ENCODE measurements around the gene RNF213. TPM values are rescaled to one million over a fixed set of nuclear protein-coding genes. Genes with fewer than 3 reads are reported as not detected.
A peak's percentile ranks its signal among the peaks of the same experiment; 100 is the strongest.
"Not testable (repeated sequence)": the region's sequence is repeated elsewhere in the genome, so short reads cannot be mapped to it uniquely, and the experiment has no call there.

The RNF213 gene
- total and polyA plus RNA-seq, 7 donors = 7.8 to 138 (median 50.4) TPM

- H3K4me1 ChIP-seq = peaks cover 0 to 3% (median 0%) of the 10 kb centered on the region in 4 donors
- no peaks in the 10 kb centered on the region for H3K9me3 ChIP-seq
- H3K36me3 ChIP-seq = peaks cover 12 to 92% (median 48%) of the 10 kb centered on the region in 4 donors
- no peak overlapping the region for H3K4me3 ChIP-seq
- intact Hi-C loops (cut with DNase I) = no loop called here
- TF ChIP-seq POLR2A (IDR thresholded peaks at IDR 0.05) = no peak
- no peak for TF ChIP-seq POLR2AphosphoS5 (IDR thresholded peaks at IDR 0.05)
- TF ChIP-seq EP300 (IDR thresholded peaks at IDR 0.05) = no peak
- TF ChIP-seq CTCF (IDR thresholded peaks at IDR 0.05) = no peak
- 95 to 98% methylated on average over 1 of the region's 1 CpG for WGBS, 2 donors
- DNase-seq = no peak
- no peaks in the 10 kb centered on the region for H3K27me3 ChIP-seq
- no peak overlapping the region for H3K27ac ChIP-seq
Observed at GRCh38 chr17:80322864-80323263, 62.2 kb downstream of the RNF213 start.

- TF ChIP-seq POLR2A (IDR thresholded peaks at IDR 0.05) = no peak
- no peak for TF ChIP-seq CTCF (IDR thresholded peaks at IDR 0.05)
- no peak for TF ChIP-seq EP300 (IDR thresholded peaks at IDR 0.05)
- TF ChIP-seq POLR2AphosphoS5 (IDR thresholded peaks at IDR 0.05) = no peak
- intact Hi-C loops (cut with DNase I) = no loop called here
- 89 to 92% methylated on average over 3 of the region's 3 CpGs for WGBS, 2 donors
- Histone ChIP-seq H3K27me3 (no peaks in the 10 kb centered on the region), H3K4me3 (no peak overlapping the region), H3K9me3 (no peaks in the 10 kb centered on the region), H3K36me3 (peaks cover 15 to 96% (median 52%) of the 10 kb centered on the region in 4 donors), H3K4me1 (no peaks in the 10 kb centered on the region), H3K27ac (no peak overlapping the region)
- DNase-seq = no peak
Observed at GRCh38 chr17:80323982-80324381, 63.3 kb downstream of the RNF213 start.

DNA sequence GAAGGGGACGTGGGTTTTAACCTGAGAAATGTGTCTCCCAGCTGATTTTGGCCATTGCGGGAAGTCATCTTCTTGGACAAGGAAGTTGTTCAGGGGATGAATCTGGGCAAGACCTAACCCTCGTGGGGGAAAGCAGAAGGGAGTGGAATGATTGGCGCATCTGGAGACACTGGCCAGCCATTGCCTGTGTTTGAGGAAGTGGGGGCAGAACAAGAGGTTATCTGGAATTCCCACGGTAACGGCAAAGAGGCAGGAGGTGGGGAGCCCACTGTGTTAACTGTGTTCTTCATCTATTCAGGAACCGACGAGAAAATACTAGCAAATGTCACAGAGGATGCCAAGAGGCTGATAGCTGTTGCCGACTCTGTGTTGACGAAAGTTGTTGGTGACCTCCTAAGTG is 66.9 kb downstream of the RNF213 start:
- Histone ChIP-seq H3K27me3 (no peaks in the 10 kb centered on the region), H3K4me3 (no peak overlapping the region), H3K36me3 (peaks cover 15 to 96% (median 49%) of the 10 kb centered on the region in 4 donors), H3K27ac (no peak overlapping the region), H3K4me1 (no peaks in the 10 kb centered on the region), H3K9me3 (no peaks in the 10 kb centered on the region)
- DNase-seq = peak; percentile 26
- 62 to 88% methylated on average over 10 of the region's 10 CpGs for WGBS, 2 donors
- TF ChIP-seq EP300 (IDR thresholded peaks at IDR 0.05) (no peak), CTCF (IDR thresholded peaks at IDR 0.05) (no peak), POLR2A (IDR thresholded peaks at IDR 0.05) (no peak), POLR2AphosphoS5 (IDR thresholded peaks at IDR 0.05) (no peak)
- intact Hi-C loops (cut with DNase I) = no loop called here

- no peaks in the 10 kb centered on the region for H3K4me1 ChIP-seq
- no peaks in the 10 kb centered on the region for H3K9me3 ChIP-seq
- intact Hi-C loops (cut with DNase I) = no loop called here
- H3K36me3 ChIP-seq = peaks cover 18 to 96% (median 53%) of the 10 kb centered on the region in 4 donors
- no peak overlapping the region for H3K27ac ChIP-seq
- TF ChIP-seq EP300 (IDR thresholded peaks at IDR 0.05) (no peak), POLR2A (IDR thresholded peaks at IDR 0.05) (no peak), CTCF (IDR thresholded peaks at IDR 0.05) (no peak), POLR2AphosphoS5 (IDR thresholded peaks at IDR 0.05) (no peak)
- H3K4me3 ChIP-seq = no peak overlapping the region
- no peaks in the 10 kb centered on the region for H3K27me3 ChIP-seq
- no peak for DNase-seq
- WGBS, 2 donors = 84 to 85% methylated on average over 21 of the region's 21 CpGs
Observed at GRCh38 chr17:80328634-80329380, 68.2 kb downstream of the RNF213 start.

DNA sequence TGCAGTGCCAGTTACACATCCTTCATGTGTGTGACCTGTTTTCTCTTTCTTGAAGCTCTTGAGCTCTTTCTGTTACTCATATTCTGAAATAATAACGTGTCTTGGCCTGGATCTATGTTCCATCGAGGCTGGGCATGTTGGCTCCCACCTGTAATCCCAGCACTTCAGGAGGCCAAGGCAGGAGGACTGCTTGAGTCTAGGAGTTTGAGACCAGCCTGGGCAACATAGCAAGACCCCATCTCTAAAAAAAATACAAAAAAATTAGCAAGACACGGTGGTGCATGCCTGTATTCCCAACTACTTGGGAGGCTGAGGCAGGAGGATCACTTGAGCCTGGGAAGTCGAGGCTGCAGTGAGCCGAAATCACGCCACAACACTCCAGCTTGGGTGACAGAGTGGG is 68.8 kb downstream of the RNF213 start:
- H3K27ac ChIP-seq; intact Hi-C loops (cut with DNase I); H3K27me3 ChIP-seq; H3K4me3 ChIP-seq; H3K9me3 ChIP-seq; DNase-seq; H3K4me1 ChIP-seq: not testable (repeated sequence)
- WGBS, 2 donors = 94 to 97% methylated on average over 6 of the region's 6 CpGs
- H3K36me3 ChIP-seq = peaks cover 19 to 99% (median 58%) of the 10 kb centered on the region in 4 donors
